Thyroid gland (tissue), 4 donors: ENCODE data around the gene ACVR1. TPM values are rescaled to one million over a fixed set of nuclear protein-coding genes. Genes with fewer than 3 reads are reported as not detected.
"Not testable (repeated sequence)": the region's sequence is repeated elsewhere in the genome, so short reads cannot be mapped to it uniquely, and the experiment has no call there.

Experiments used
- DNase-seq, 2 donors: peaks; one replicate each; pipeline ENCODE4 v3.0.0-alpha.2; 2019
- H3K27ac ChIP-seq, 3 donors: fragments of 200-600 bp; sonication (generic); 1 replicate in 2 of 3; 2 replicates in 1 of 3; pipeline ENCODE4 v1.5.1; 2016 to 2019; ENCODE audit warnings: mild to moderate bottlenecking in 1 of 3, moderate library complexity in 1 of 3
- H3K27me3 ChIP-seq: fragments of 200-600 bp; sonication (generic); one replicate; pipeline ENCODE4 v1.5.1; 2019
- H3K36me3 ChIP-seq, 2 donors: fragments of 200-600 bp; sonication (generic); one replicate each; pipeline ENCODE4 v1.5.1; 2016 to 2019
- H3K4me1 ChIP-seq, 2 donors: fragments of 200-600 bp; sonication (generic); one replicate each; pipeline ENCODE4 v1.5.1; 2017 to 2019
- H3K4me3 ChIP-seq, 3 donors: fragments of 200-600 bp; sonication (generic); replicated peaks in 1 of 3; 1 replicate in 2 of 3; 2 replicates in 1 of 3; pipeline ENCODE4 v1.5.1; 2016; ENCODE audit warnings: mild to moderate bottlenecking in 1 of 3
- H3K9me3 ChIP-seq: fragments of 200-600 bp; sonication (generic); one replicate; pipeline ENCODE4 v1.5.1; 2017
- CTCF ChIP-seq, 6 experiments: fragments of 200-600 bp in 3 of 6; fragments of 450-650 bp in 3 of 6; sonication (generic) in 3 of 6; IDR thresholded peaks; one replicate each; pipeline ENCODE4 v1.5.1; 2016 to 2019; ENCODE audit warnings: antibody characterized with exemption in 6 of 6, mild to moderate bottlenecking in 2 of 6, inconsistent platforms in 1 of 6, moderate library complexity in 1 of 6
- POLR2A ChIP-seq, 2 donors: fragments of 450-650 bp; IDR thresholded peaks; one replicate each; pipeline ENCODE4 v1.6.1; 2017; ENCODE audit warnings: antibody characterized with exemption in 2 of 2, mild to moderate bottlenecking in 2 of 2, moderate library complexity in 1 of 2
- WGBS, 2 donors: methylation state at CpG; one replicate each; pipeline ENCODE4 v1.1.5; 2017; 5-methylcytosine and 5-hydroxymethylcytosine counted together
- intact Hi-C: fragments of 100-400 bp; cut with DNase I; formaldehyde crosslinking; loops from one replicate; pipeline ENCODE4 v1.15.1; 2023
- total RNA-seq, 4 donors: library from RNA; depleted of rRNA; stranded (reverse); fragments of >200 nt; gene quantifications; one replicate each; pipeline ENCODE4 v1.2.3, GENCODE V29; 2016

The ACVR1 gene
- total RNA-seq, 4 donors from 2014 or later = 42.7 to 55.8 (median 46.3) TPM

DNA sequence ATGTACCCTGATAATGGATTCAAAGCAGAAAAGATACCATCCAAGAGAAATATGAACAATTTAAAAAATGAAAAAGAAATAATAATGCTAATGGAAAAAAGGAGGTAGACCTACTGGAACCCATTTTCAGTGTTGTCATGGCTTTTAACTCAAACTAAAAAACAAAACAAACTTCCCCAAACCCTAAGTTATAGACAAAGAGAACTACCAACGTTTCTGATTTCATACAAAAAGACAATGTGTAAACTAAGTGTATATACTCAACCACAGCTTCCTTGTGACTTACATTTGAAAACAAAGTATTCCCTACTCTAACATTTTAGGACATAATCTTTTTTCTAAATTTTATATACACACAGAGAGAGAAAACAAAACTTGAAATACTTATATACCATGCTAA is 45.9 kb downstream of the ACVR1 start:
- WGBS, 2 donors = 50 to 58% methylated on average over 1 of the region's 1 CpG

GRCh38 chr2:157827377-157827776 is 48.8 kb downstream of the ACVR1 start:
- DNase-seq = no peak
- Histone ChIP-seq H3K9me3 (no peaks in the 10 kb centered on the region), H3K36me3 (no peaks in the 10 kb centered on the region), H3K4me3 (no peak overlapping the region), H3K27me3 (no peaks in the 10 kb centered on the region), H3K27ac (peak overlapping the region; percentile 71 to 92 (median 90)), H3K4me1 (peaks cover 52 to 63% of the 10 kb centered on the region in 2 donors)
- TF ChIP-seq POLR2A (IDR thresholded peaks at IDR 0.05) (no peak), CTCF (IDR thresholded peaks at IDR 0.05) (no peak)
- 95 to 97% methylated on average over 3 of the region's 3 CpGs for WGBS, 2 donors
- intact Hi-C loops = no loop called here

More for the DNA sequence above, 45.9 kb downstream of the ACVR1 start:
- H3K36me3 ChIP-seq = no peaks in the 10 kb centered on the region
- no peaks in the 10 kb centered on the region for H3K27me3 ChIP-seq
- H3K9me3 ChIP-seq = no peaks in the 10 kb centered on the region
- no peak overlapping the region for H3K4me3 ChIP-seq
- H3K27ac ChIP-seq = peak overlapping the region; percentile 95 to 99 (median 97)
- TF ChIP-seq CTCF (IDR thresholded peaks at IDR 0.05) (no peak), POLR2A (IDR thresholded peaks at IDR 0.05) (no peak)
- DNase-seq = no peak
- H3K4me1 ChIP-seq = peaks cover 65 to 77% of the 10 kb centered on the region in 2 donors
- intact Hi-C loops = no loop called here

DNA sequence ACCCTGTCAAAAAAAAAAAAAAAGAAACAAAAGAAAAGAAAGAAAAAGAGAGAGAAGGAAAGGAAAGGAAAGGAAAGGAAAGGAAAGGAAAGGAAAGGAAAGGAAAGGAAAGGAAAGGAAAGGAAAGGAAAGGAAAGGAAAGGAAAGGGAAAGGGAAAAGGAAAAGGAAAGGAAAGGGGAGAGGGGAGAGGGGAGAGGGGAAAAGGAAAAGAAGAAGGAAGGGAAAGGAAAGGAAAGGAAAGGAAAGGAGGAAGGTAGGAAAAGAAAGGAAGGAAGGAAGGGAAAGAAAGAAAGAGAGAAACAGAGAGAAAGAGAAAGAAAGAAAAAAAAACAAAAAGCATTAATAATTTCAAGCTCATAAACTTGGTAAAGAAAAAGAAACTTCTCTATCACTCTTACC is 49.5 kb downstream of the ACVR1 start:
- H3K9me3 ChIP-seq, H3K36me3 ChIP-seq, DNase-seq, intact Hi-C loops, H3K27me3 ChIP-seq, H3K4me3 ChIP-seq: not testable (repeated sequence)
- peak overlapping the region; percentile 71 to 92 (median 90) for H3K27ac ChIP-seq
- peaks cover 53 to 63% of the 10 kb centered on the region in 2 donors for H3K4me1 ChIP-seq

DNA sequence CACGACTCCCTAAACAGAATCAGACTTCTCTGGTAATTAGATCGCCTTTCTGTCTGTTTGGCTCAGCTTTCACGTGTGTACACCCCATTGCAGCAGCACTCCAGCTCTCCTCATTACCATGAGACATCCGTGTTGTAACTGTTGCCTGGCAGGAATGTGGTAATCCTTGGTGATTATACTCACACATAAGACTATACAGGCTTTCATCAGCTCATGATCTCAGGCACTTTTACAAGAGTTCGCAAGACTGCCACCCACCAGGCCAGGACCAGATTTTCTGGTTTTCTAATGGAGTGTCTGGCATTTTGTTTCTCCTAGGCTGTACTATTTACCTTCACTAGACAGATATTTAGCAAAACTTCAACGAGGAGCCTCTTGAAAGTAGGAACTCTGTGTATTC is 50.2 kb downstream of the ACVR1 start:
- peak; percentile 76 to 79 for DNase-seq

GRCh38 chr2:157822993-157823392 is 53.1 kb downstream of the ACVR1 start:
- H3K27me3 ChIP-seq = no peaks in the 10 kb centered on the region
- DNase-seq = no peak
- H3K27ac ChIP-seq = peak overlapping the region in 2 of 3 donors; percentile 64 to 69
- WGBS, 2 donors = 89 to 93% methylated on average over 2 of the region's 2 CpGs
- intact Hi-C loops = no loop called here
- no peaks in the 10 kb centered on the region for H3K9me3 ChIP-seq
- H3K4me1 ChIP-seq = peaks cover 50 to 64% of the 10 kb centered on the region in 2 donors
- H3K4me3 ChIP-seq = no peak overlapping the region
- H3K36me3 ChIP-seq = no peaks in the 10 kb centered on the region
- TF ChIP-seq POLR2A (IDR thresholded peaks at IDR 0.05) (no peak), CTCF (IDR thresholded peaks at IDR 0.05) (no peak)

More for the DNA sequence above, 50.2 kb downstream of the ACVR1 start:
- Histone ChIP-seq H3K27ac (peak overlapping the region; percentile 71 to 92 (median 90)), H3K4me1 (peaks cover 55 to 65% of the 10 kb centered on the region in 2 donors), H3K9me3 (no peaks in the 10 kb centered on the region), H3K4me3 (no peak overlapping the region), H3K27me3 (no peaks in the 10 kb centered on the region), H3K36me3 (no peaks in the 10 kb centered on the region)
- 43 to 54% methylated on average over 6 of the region's 6 CpGs for WGBS, 2 donors
- intact Hi-C loops = no loop called here
- TF ChIP-seq POLR2A (IDR thresholded peaks at IDR 0.05) (peak in 1 of 2 donors; percentile 29), CTCF (IDR thresholded peaks at IDR 0.05) (no peak)

GRCh38 chr2:157822533-157822932 is 53.6 kb downstream of the ACVR1 start:
- 94 to 97% methylated on average over 4 of the region's 4 CpGs for WGBS, 2 donors
- TF ChIP-seq POLR2A (IDR thresholded peaks at IDR 0.05) (no peak), CTCF (IDR thresholded peaks at IDR 0.05) (no peak)
- H3K4me3 ChIP-seq = no peak overlapping the region
- intact Hi-C loops = no loop called here
- no peak for DNase-seq
- peak overlapping the region; percentile 64 to 82 (median 69) for H3K27ac ChIP-seq
- H3K36me3 ChIP-seq = no peaks in the 10 kb centered on the region
- no peaks in the 10 kb centered on the region for H3K27me3 ChIP-seq
- peaks cover 50 to 63% of the 10 kb centered on the region in 2 donors for H3K4me1 ChIP-seq
- no peaks in the 10 kb centered on the region for H3K9me3 ChIP-seq
